Right cardiac atrium (tissue), 5 donors: ENCODE measurements around the gene CHMP4A. TPM values are rescaled to one million over a fixed set of nuclear protein-coding genes. Genes with fewer than 3 reads are reported as not detected.

Experiments used
- ATAC-seq, 2 donors: fragments of 200-7000 bp; cut with Tn5 transposase; one replicate each; pipeline versions ENCODE4 v1.8.0 to v1.9.1; 2020; ENCODE audit warnings: moderate library complexity in 2 of 2, mild to moderate bottlenecking in 1 of 2
- DNase-seq, 3 donors: peaks; one replicate each; pipeline ENCODE4 v3.0.0-alpha.2; 2020
- H3K27ac ChIP-seq: one replicate; pipeline ENCODE4 v1.5.1; 2013; ENCODE audit warnings: mild to moderate bottlenecking, low read length, control low read depth, moderate library complexity
- H3K27me3 ChIP-seq: one replicate; pipeline ENCODE4 v1.6.1; 2013; ENCODE audit not compliant: control insufficient read depth, insufficient read depth
- H3K4me1 ChIP-seq: one replicate; pipeline ENCODE4 v1.6.1; 2013; ENCODE audit warnings: low read length; ENCODE audit not compliant: control insufficient read depth, insufficient read depth
- H3K4me3 ChIP-seq: one replicate; pipeline ENCODE4 v1.5.1; 2013; ENCODE audit warnings: low read length, control low read depth
- H3K9me3 ChIP-seq: one replicate; pipeline ENCODE4 v1.6.1; 2013; ENCODE audit warnings: low read length; ENCODE audit not compliant: control insufficient read depth
- WGBS: extraction: QIAGEN DNeasy Blood & Tissue Kit; methylation state at CpG from one replicate; pipeline ENCODE4 v1.1.7; 2013; 5-methylcytosine and 5-hydroxymethylcytosine counted together
- intact Hi-C, 4 donors: fragments of 100-400 bp; cut with DNase I; formaldehyde crosslinking; loops; one replicate each; pipeline versions ENCODE4 v1.11.0 to v1.14.0; 2022 to 2023
- polyA plus RNA-seq: library from polyadenylated mRNA; stranded (reverse); fragments of 200-250 nt; gene quantifications from one replicate; pipeline ENCODE4 v1.2.3, GENCODE V29; 2013
- total RNA-seq, 4 donors: library from RNA; stranded (reverse); fragmentation: NEBNext Ultra II Directional; extraction: Animal tissue kit (Norgen Biotek cat#: 25700); gene quantifications; one replicate each; pipeline ENCODE4 v1.2.1, GENCODE V29; 2021
- donor health status: healthy with polysubstance abuse.
- donor health status: DM: no; HTN: yes; CAD: no.
- donor health status: DM: no; HTN: no; CAD: no.
- donor health status: DM: no; HTN: yes; CAD: no; lungs with severe emphysema.
- donor health status: DM: yes; HTN: yes; CAD: no.

The CHMP4A gene
- total and polyA plus RNA-seq, 5 donors, result 35.2 to 56.3 (median 42.2) TPM

DNA sequence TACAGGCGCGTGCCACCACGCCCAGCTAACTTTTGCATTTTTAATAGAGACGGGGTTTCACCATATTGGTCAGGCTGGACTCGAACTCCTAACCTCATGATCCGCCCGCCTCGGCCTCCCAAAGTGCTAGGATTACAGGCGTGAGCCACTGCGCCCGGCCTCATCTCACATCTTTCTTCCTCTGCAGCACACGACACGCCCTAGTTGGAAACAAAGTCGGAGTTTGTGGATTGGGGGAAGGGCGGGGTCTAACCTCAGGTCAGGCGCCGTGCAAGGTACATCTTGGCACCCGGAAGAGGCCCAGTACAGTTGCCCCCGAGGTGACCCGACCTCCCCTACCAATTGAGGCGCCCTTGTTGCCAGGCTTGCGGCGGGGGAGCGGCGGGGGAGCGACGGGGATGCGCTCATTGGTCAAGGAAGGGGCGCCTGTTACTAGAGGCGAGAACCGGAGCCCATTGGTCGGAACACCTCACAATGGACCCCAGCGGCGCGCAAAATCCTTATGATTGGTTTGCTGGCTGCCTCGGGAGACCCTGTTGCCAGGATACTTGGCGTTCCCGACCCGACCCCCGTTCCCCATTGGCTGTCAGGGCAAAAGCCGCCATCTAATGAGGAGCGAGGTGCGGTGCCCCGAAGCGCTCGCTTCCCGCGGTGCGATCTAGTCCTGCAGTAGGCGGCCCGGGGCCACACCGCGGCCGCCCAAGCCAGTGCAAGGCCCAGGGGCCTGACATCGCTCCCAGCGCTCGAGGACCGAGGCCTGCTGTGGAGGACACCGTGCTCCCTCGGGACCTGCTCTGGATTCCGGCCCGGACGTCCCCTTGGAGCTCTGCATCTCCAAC lies 41.6 kb downstream of the CHMP4A start, which contains the start of gene REC8:
Gene REC8, plus strand, starts transcription at position 659 of the 839 bp plus-strand sequence. CDS start 473 bp downstream, outside the sequence.
- peak; percentile 82 to 86 for ATAC-seq
- peak; percentile 77 to 92 (median 91) for DNase-seq
- intact Hi-C loops, result no loop called here
- H3K9me3 ChIP-seq, result no peaks in the 10 kb centered on the region
- H3K27me3 ChIP-seq, result no peaks in the 10 kb centered on the region
- no peaks in the 10 kb centered on the region for H3K4me1 ChIP-seq
- no peak within 1 kb of the TSS for H3K4me3 ChIP-seq
- WGBS, result 14% methylated on average over 63 of the region's 63 CpGs
- H3K27ac ChIP-seq, result no peak within 1 kb of the TSS

DNA sequence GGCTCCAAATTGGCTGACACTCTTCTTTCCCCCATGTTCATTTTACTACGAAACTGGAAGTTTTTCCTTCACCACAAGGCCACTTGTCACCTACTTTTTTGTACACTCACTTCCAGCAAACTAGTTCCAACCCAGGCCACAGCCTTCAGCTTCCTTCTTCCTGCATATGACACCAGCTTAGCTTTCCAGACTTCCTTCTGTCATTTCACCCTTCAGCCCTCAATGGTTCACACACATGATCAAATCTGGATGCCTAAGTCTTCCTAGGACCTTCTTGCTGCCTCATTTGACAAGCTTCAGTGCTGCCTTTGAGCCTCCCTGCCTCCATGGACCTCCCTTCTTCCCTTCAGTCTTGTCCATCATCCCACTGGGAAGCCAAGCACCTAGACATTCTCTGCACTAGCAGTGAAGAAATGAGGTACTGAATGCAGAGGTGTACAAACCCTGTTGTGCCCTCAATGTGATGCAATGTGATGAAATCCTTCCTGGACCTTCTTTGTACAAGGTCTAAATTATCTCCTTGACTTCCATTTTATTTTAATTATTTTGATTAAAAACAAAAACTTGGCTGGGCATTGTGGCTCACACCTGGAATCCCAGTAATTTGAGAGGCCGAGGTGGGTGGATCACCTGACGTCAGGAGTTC lies 45.7 kb downstream of the CHMP4A start:
- intact Hi-C loops, result no loop called here
- Histone ChIP-seq H3K4me1 (peaks cover 3% of the 10 kb centered on the region), H3K4me3 (no peak overlapping the region), H3K27ac (no peak overlapping the region), H3K27me3 (no peaks in the 10 kb centered on the region), H3K9me3 (no peaks in the 10 kb centered on the region)
- WGBS, result 77% methylated on average over 3 of the region's 3 CpGs
- ATAC-seq (no peak), DNase-seq (no peak)

DNA sequence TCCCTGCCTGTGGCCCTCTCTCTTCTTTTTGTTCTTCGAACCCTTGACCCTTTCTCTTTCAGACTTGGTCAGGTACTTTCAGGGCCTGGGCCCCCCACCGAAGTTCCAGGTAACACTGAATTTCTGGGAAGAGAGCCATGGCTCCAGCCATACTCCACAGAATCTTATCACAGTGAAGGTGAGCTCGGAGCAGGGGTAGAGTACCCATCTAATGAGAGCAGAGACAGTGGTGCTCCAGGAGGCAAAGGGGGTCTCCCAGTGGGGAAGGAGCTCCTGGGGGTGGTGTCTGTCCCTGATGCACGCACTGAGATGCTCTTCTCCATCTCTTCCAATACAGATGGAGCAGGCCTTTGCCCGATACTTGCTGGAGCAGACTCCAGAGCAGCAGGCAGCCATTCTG lies 47.5 kb downstream of the CHMP4A start:
- intact Hi-C loops, result no loop called here
- Histone ChIP-seq H3K27ac (no peak overlapping the region), H3K4me1 (peaks cover 3% of the 10 kb centered on the region), H3K9me3 (no peaks in the 10 kb centered on the region), H3K27me3 (no peaks in the 10 kb centered on the region), H3K4me3 (no peak overlapping the region)
- peak in 1 of 3 donors; percentile 16 for DNase-seq
- 93% methylated on average over 5 of the region's 5 CpGs for WGBS
- ATAC-seq, result no peak

DNA sequence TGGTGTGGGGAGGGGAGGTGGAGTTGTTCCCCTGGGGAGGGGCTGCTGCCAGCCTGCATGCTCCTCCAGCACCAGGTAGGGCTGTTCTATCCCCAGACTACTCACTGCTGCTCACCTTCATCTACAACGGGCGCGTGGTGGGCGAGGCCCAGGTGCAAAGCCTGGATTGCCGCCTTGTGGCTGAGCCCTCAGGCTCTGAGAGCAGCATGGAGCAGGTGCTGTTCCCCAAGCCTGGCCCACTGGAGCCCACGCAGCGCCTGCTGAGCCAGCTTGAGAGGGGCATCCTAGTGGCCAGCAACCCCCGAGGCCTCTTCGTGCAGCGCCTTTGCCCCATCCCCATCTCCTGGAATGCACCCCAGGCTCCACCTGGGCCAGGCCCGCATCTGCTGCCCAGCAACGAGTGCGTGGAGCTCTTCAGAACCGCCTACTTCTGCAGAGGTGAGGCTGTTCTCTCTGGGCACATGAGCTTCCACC lies 48.7 kb downstream of the CHMP4A start:
- ATAC-seq (no peak), DNase-seq (peak in 1 of 3 donors; percentile 52)
- H3K27me3 ChIP-seq, result no peaks in the 10 kb centered on the region
- no peak overlapping the region for H3K4me3 ChIP-seq
- H3K27ac ChIP-seq, result no peak overlapping the region
- intact Hi-C loops, result no loop called here
- H3K4me1 ChIP-seq, result peaks cover 3% of the 10 kb centered on the region
- WGBS, result 93% methylated on average over 14 of the region's 14 CpGs
- H3K9me3 ChIP-seq, result no peaks in the 10 kb centered on the region

DNA sequence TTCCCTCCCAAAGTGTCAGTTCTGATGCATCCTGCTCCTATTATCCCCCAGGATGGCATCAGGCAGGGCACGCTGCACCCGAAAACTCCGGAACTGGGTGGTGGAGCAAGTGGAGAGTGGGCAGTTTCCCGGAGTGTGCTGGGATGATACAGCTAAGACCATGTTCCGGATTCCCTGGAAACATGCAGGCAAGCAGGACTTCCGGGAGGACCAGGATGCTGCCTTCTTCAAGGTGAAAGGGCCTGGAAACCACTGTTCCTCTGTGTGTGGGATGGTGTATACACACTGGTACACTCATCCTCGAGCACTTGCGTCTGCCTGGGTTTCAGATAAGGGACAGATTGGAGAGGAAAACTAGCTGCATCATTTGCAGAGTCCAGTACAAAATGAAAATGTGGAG lies 51.2 kb downstream of the CHMP4A start:
- H3K9me3 ChIP-seq, result no peaks in the 10 kb centered on the region
- no peaks in the 10 kb centered on the region for H3K27me3 ChIP-seq
- intact Hi-C loops, result no loop called here
- DNase-seq (peak in 1 of 3 donors; percentile 30), ATAC-seq (peak in 1 of 2 donors; percentile 23)
- peaks cover 3% of the 10 kb centered on the region for H3K4me1 ChIP-seq
- peak overlapping the region; percentile 79 for H3K4me3 ChIP-seq
- 33% methylated on average over 8 of the region's 8 CpGs for WGBS
- H3K27ac ChIP-seq, result peak overlapping the region; percentile 94

DNA sequence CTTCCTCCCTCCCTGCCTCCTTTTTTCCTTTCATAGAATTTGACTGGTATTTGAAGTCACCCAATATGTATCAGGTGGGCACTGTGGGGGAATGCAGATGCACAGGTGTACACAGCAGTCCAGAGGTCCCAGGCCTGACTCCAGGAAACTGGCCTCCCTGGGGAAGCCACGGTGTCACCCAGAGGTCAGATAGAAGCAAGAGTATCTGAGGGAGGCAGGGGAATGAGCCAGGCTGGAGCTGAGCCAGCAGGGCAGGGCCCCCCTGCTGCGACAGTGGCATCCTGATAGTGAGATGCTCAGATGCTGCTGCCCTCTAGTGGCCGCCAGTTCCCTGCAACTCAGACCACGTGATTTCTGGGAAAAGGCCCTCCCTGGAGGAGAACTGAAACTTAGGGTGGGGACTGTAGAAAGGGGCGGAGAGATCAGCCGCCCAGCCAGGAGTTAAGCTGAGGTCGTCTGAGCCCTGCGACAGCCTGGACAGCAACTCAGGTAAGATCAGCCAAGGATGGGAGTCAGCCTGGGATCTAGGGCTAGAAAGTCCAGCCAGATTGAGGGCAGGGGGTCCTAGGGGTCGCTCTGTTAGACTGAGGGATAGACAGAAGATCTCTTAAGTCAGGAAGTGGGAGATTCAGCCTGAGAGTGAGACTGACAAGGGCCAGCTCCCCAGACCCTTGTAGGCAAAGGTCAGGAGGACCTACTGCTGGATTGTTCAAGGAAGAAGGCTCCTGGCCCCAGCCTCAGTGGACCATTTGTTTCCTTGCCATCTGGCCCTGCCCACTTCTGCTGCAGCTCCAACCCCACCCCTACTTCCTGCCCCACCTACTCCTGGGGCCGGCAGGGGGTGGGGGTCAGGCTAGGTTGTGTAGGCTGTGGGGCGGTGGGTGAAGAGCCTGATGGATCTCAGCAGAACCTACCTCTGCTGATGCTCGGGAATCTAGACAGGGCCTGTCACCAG lies 52.2 kb downstream of the CHMP4A start, which contains the start of gene IRF9:
Gene IRF9, plus strand, starts transcription at position 416 of the 955 bp plus-strand sequence. CDS start 880 bp downstream, outside the sequence.
- ATAC-seq (peak; percentile 90 to 93), DNase-seq (peak; percentile 96 to 99 (median 98))
- intact Hi-C loops, result no loop called here
- Histone ChIP-seq H3K27me3 (no peaks in the 10 kb centered on the region), H3K9me3 (no peaks in the 10 kb centered on the region), H3K27ac (peak within 1 kb of the TSS; percentile 94), H3K4me3 (peak within 1 kb of the TSS; percentile 79), H3K4me1 (peaks cover 3% of the 10 kb centered on the region)
- WGBS, result under 1% methylated on average over 12 of the region's 12 CpGs

DNA sequence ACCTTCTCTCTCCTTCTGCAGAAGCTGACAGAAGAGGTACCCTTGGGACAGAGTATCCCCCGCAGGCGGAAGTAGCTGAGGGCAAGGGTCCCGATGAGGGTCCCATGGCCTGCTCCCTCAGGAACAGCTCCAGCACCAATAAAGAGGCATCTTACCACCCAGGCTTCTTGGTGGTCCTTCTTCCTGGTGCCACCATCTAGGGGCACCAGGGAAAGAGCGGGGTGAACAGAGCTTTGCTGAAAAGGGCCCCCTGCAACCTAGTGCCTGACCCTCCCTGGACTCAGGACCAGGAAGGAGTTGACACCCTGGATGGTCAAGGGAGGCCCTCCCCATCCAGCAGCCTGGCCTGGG lies 52.8 kb downstream of the CHMP4A start:
- Histone ChIP-seq H3K27ac (peak overlapping the region; percentile 37), H3K4me1 (peaks cover 3% of the 10 kb centered on the region), H3K9me3 (no peaks in the 10 kb centered on the region), H3K27me3 (no peaks in the 10 kb centered on the region), H3K4me3 (no peak overlapping the region)
- intact Hi-C loops, result no loop called here
- DNase-seq, result no peak
- ATAC-seq, result peak in 1 of 2 donors; percentile 20
- 92% methylated on average over 4 of the region's 4 CpGs for WGBS

DNA sequence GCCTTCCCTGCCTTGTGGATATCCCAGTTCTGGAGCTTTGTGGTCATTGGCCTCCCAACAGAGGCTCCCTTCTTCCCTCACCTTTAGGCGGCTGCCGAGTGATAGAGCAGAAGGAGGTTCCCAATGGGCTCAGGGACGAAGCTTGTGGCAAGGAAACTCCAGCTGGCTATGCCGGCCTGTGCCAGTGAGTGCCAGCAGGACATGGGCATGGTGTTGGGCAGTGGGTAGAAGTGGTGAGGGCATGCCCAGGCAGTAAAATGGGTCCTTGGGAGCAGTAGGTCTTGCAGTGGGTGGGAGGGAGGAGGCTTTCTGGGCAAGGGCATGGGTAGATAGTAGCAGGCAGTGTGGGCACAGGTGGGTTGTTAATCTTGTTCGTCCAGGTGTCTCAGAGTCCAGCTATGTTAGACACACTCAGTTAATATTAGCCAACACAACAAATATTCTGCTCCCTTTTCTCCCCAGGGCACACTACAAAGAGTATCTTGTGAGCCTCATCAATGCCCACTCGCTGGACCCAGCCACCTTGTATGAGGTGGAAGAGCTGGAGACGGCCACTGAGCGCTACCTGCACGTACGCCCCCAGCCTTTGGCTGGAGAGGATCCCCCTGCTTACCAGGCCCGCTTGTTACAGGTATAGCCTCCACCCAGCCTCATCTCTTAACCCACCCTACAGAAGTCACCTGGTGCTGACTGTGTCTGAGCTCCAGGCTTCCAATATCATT lies 53.4 kb downstream of the CHMP4A start:
- intact Hi-C loops, result no loop called here
- DNase-seq (peak in 1 of 3 donors; percentile 47), ATAC-seq (no peak)
- no peaks in the 10 kb centered on the region for H3K27me3 ChIP-seq
- H3K4me3 ChIP-seq, result no peak overlapping the region
- no peak overlapping the region for H3K27ac ChIP-seq
- peaks cover 3% of the 10 kb centered on the region for H3K4me1 ChIP-seq
- H3K9me3 ChIP-seq, result no peaks in the 10 kb centered on the region
- WGBS, result 89% methylated on average over 11 of the region's 11 CpGs
